Skeletal muscle cell (primary cell): ENCODE results near the gene NUFIP1.
"Not testable (repeated sequence)": the region's sequence is repeated elsewhere in the genome, so short reads cannot be mapped to it uniquely, and the experiment has no call there.

Experiments used
- DNase-seq: peaks from one replicate; pipeline ENCODE4 v3.0.0-alpha.2; 2010; ENCODE audit warnings: low read depth
- H3K4me3 ChIP-seq: 2 replicates; pipeline ENCODE4 v1.5.1; 2011; ENCODE audit warnings: low read depth, mild to moderate bottlenecking, control low read depth, low read length, moderate library complexity

Gene NUFIP1

GRCh38 chr13:44971656-44972595, 17.3 kb downstream of the NUFIP1 start:
- DNase-seq, result no peak

GRCh38 chr13:44969551-44970484, 19.5 kb downstream of the NUFIP1 start:
- no peak overlapping the region for H3K4me3 ChIP-seq
- peak; percentile 11 for DNase-seq

More at GRCh38 chr13:44971656-44972595, 17.3 kb downstream of the NUFIP1 start:
- H3K4me3 ChIP-seq, result no peak overlapping the region

- no peak for DNase-seq
- no peak overlapping the region for H3K4me3 ChIP-seq
These were observed 20.8 kb downstream of the NUFIP1 start for GRCh38 chr13:44968434-44968815.

- DNase-seq, result no peak
- H3K4me3 ChIP-seq, result no peak overlapping the region
These were observed 21.4 kb downstream of the NUFIP1 start for GRCh38 chr13:44967704-44968433.

- H3K4me3 ChIP-seq, result no peak overlapping the region
- DNase-seq, result no peak
These were observed 27.3 kb downstream of the NUFIP1 start for GRCh38 chr13:44961997-44962396.

GRCh38 chr13:44955406-44955805, 33.9 kb downstream of the NUFIP1 start:
- DNase-seq, result no peak
- H3K4me3 ChIP-seq, result no peak overlapping the region

GRCh38 chr13:44954224-44954623, 35.0 kb downstream of the NUFIP1 start:
- no peak overlapping the region for H3K4me3 ChIP-seq
- DNase-seq, result no peak

GRCh38 chr13:44952671-44953070, 36.6 kb downstream of the NUFIP1 start:
- no peak for DNase-seq
- no peak overlapping the region for H3K4me3 ChIP-seq

GRCh38 chr13:44951184-44951583, 38.1 kb downstream of the NUFIP1 start:
- no peak overlapping the region for H3K4me3 ChIP-seq
- no peak for DNase-seq

GRCh38 chr13:44943411-44943810, 45.9 kb downstream of the NUFIP1 start:
- not testable (repeated sequence) for DNase-seq, H3K4me3 ChIP-seq

- no peak for DNase-seq
- no peak overlapping the region for H3K4me3 ChIP-seq
These were observed 50.4 kb downstream of the NUFIP1 start for GRCh38 chr13:44938854-44939253.

GRCh38 chr13:44936246-44936645, 53.0 kb downstream of the NUFIP1 start:
- DNase-seq, result no peak
- H3K4me3 ChIP-seq, result no peak overlapping the region

- DNase-seq, result peak; percentile 45
- H3K4me3 ChIP-seq, result no peak overlapping the region
These were observed 54.5 kb downstream of the NUFIP1 start for GRCh38 chr13:44934724-44935123.

- no peak for DNase-seq
- no peak overlapping the region for H3K4me3 ChIP-seq
These were observed 56.4 kb downstream of the NUFIP1 start for GRCh38 chr13:44932850-44933251.

GRCh38 chr13:44932171-44932849, 57.0 kb downstream of the NUFIP1 start:
- DNase-seq, result no peak

GRCh38 chr13:44930963-44931623, 58.2 kb downstream of the NUFIP1 start:
- no peak overlapping the region for H3K4me3 ChIP-seq
- no peak for DNase-seq

More at GRCh38 chr13:44932171-44932849, 57.0 kb downstream of the NUFIP1 start:
- no peak overlapping the region for H3K4me3 ChIP-seq

GRCh38 chr13:44930280-44930679, 59.0 kb downstream of the NUFIP1 start:
- DNase-seq, result no peak
- H3K4me3 ChIP-seq, result no peak overlapping the region

GRCh38 chr13:44929692-44930091, 59.6 kb downstream of the NUFIP1 start:
- no peak for DNase-seq
- H3K4me3 ChIP-seq, result no peak overlapping the region
